GM19238 (cell line): ENCODE results near the gene C1S.
"Not testable (repeated sequence)": the region's sequence is repeated elsewhere in the genome, so short reads cannot be mapped to it uniquely, and the experiment has no call there.

Experiments
- DNase-seq: peaks from one replicate; pipeline ENCODE4 v3.0.0; 2011; ENCODE audit warnings: low spot score; ENCODE audit not compliant: insufficient read length

C1S gene

DNA sequence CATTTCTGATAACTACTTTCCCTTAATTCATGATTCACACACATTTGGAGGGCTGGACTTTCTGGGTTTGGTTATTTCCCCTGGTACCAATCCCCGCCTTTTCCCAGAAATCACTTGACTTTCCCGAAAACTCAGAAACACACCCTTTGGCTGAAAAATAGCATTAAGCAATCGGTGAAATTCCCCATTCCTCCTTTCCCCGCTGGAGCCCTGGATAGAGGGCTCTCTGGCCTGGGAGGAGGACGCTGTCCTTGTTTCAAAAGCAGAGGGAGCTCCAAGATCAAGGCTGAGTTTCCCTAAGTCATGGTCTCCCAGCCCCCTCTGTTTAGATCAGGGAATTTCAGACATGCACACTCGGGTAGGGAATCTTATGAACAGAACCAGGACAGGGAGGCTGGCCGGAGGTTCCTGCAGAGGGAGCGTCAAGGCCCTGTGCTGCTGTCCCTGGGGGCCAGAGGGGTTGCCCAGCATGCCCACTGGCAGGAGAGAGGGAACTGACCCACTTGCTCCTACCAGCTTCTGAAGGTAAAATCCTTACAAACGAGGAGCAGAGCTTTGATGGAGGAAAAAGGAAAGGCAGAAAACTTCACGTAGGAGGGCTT lies at the start of gene C1S:
Gene C1S (plus strand): TSS at position 366 of the 602 bp plus-strand sequence. CDS start 1,195 bp downstream, outside the sequence.
- no peak for DNase-seq

DNA sequence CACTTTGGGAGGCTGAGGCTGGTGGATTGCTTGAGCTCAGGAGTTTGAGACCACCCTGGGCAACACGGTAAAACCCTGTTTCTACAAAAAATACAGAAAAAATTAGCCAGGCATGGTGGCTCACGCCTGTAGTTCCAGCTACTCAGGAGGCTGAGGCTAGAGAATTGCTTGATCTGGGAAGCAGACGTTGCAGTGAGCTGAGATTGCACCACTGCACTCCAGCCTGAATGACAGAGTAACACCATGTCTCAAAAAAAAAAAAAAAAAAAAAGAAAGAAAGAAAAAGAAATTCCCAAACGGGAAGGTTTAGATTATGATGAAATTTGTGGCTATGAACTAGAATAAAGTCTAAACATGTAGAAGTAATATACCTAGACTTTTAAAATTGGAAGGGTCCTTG lies 49.1 kb upstream of the C1S start:
- DNase-seq: not testable (repeated sequence)

DNA sequence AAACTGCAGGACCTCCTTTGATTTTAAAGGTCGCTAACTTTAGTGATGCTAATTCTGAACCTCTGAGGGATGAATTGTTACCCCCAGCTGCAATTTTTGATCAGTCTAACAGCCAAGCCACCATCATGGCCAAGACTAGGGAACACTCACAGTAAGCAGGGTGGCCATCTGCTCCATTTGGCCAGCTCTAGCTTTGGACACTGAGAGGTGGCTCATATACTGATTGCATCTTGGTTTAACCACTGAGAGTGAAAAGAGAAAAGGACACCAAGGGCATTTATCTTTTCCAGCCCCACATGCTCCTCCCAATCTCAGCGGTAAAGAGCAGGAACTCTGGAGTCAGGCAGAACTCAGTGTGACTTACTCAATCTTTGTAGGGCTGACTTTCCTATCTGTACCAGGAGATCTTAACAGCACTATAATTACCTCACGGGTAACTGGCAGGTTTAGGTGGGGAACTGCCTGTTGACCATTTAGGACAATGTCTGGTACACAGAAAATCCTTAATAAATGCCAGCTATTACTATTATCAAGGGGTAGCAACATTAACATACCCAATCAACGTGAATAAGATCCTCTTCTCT lies 48.4 kb upstream of the C1S start:
- DNase-seq: no peak

DNA sequence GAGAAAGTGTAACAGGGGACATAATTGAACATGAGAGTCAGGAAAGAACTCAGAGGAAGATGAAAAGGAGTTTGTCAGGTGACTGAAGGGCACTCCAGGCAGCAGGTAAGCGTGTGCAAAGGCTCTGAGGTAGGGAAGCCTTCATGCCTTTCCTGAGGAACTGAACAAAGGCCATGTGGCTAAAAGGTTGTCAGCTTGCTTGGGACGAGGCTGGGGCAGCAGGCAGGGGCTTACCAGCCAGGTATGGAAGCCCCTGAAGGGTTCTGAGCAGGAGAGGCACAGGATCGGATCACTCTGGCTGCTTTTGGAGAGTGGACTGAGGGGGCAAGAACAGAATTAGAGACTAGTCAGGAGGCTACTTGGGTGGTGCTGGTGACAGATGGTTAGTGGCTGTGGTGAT lies 47.4 kb upstream of the C1S start:
- no peak for DNase-seq

DNA sequence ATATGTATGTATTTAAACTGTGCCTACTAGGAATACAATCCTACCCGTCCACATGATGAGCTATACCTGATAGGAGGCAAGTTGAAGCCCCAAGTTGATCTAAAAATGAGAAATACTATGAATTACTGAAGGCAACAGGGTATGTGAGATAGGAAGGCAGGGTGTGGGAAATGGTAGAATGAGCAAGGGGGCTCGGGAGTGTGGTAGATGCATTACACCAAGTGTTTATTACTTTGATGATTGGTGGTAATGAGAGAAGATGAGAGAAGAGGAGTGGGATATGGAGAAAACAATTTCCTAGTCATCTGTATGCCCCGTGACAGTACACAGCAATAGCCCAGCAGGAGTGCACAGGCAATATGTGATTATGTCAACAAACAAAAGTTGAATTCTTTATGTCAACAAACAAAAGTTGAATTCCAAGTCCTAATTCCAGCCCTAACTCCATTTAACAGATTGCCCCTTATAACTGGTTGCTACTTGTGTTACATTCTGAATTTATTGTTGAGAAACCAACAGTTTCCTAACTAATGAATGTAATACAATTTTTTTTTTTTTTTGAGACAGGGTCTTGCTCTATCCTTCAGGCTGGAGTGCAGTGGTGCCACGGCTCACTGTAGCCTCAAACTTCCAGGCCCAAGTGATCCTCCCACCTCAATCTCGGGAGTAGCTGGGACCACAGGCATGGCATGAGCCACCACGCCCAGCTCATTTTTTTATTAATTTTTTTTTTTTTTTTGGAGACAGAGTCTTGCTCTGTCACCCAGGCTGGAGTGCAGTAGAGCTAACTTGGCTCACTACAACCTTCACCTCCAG lies 44.8 kb upstream of the C1S start:
- no peak for DNase-seq

DNA sequence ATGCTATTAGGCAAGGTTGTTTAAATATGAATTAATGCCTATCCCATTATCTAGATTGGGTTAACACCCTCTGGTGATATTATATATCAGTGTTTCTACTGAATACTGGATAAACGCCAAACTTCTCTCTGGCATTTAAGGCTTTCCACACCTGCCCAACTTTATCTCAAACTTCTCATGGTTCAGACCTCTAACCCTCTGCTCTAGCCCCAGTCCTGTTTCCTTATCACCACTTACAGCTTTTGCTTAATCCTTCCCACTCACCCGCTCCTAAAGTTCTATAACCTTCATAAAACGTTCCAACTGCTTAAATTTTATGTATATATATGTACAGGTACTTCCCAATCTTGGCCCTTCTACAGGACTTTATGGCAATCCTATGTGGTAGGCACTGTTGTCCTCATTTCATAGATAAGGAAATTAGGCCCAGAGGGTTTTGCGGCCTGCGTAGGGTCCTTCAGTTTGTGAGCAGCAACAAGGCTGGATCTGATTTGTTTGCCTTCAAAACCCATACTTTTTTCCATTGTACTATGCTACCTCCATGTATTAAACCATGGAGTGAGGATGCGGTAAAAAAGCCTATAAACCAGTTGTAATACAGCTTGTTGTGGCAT lies 43.5 kb upstream of the C1S start:
- DNase-seq: no peak

DNA sequence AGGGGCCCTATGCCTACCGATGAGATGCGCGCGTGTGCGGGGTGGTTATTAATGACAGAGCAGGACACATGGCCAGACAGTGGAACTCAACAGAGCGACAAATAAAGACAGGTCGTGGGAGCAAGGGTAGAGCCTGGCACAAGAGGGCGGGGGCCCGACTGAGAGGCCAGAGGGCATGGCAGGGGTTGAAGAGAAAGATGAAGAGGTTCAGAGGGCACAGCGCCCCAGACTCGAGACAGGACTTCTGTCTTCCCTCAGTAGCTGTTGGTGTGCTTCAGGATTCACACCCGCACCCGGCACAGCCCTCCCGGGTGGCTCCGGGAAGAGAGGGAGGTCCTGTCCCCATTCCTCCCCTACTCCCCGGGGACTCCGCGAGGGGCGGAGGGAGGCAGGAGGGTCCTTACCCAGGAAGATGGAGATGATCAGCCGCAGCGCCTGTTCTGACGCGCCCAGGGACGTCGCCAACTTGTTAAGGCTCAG lies 42.6 kb upstream of the C1S start:
- DNase-seq: no peak

DNA sequence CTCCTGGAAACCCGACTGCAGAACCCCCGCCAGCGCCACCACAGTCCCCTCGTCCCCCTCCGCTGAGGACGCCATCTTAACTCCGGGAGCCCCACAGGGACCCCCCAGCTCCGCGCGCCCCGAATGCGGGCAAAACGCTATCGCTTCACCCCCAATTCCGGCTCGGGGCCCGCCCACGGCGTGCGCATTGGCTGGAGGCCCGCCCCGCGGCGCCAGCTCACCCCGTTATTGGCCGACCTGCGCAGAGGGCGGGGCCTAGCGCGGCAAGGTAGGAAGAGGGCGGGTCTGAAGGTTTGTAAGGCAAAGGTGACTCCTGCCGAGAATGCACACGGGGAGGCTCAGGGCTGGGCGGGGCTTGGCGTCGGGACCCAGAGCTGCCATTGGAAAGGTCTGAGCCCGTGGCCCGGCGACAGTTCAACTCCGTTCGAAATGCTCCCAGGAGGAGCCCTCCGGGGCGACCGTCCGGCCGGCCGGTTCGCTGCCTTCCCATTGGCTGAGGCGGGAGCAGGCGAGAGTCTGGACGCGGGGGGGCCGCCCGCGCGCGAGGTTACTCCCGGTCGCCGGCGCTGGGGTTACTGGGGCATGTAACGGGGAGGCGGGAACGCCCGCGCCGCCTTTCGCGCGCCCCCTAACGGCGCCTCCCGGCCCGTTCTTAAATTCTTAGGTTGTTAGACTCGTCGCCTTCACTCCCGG lies 42.0 kb upstream of the C1S start, which contains the start of gene LPCAT3:
Gene LPCAT3 (minus strand): TSS at position 127 of the 693 bp plus-strand sequence. CDS start 52 bp downstream, at position 75.
- DNase-seq: peak; percentile 95

DNA sequence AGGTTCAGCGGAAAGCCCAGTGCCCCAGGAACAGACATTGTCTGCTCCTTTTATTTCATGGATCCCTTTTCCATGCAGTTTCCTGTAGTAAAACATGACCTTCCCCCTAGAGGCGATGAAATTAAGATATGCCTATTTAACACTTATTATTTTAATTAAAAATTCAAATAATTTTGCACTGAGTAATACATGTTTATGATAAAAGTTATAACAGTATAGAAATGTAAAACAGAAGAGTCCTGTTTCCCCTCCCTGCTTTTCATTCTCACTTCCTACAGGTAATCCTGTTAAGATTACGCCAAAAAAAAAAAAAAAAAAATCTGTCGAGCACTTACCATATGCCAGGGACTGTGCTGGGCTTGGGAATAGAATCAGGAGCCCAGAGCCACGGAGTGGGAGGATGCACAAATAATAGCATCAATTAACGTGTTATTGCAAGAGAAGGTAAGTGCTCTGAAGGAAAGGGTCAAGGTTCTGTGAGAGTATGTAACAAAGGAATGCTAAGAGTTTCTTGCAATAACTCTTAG lies 41.4 kb upstream of the C1S start:
- no peak for DNase-seq

DNA sequence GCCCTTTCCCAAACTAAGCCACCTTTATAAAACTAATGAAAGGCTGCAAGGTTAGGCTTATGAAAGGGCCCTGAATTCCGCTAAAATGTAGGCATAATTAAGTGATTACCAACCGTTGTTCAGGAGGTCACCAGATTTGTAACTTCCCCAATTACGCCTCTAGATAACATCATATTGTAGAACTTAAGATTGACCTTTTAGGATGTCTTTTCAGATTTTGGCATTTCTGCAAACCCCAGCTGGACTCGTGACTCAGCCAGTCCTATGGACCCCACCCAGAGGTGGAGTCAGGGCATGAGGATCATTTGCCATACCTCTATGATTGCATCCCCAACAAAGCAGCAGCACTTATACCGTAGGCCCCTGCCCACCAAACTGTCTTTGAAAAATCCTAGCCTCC lies 38.6 kb upstream of the C1S start:
- no peak for DNase-seq

DNA sequence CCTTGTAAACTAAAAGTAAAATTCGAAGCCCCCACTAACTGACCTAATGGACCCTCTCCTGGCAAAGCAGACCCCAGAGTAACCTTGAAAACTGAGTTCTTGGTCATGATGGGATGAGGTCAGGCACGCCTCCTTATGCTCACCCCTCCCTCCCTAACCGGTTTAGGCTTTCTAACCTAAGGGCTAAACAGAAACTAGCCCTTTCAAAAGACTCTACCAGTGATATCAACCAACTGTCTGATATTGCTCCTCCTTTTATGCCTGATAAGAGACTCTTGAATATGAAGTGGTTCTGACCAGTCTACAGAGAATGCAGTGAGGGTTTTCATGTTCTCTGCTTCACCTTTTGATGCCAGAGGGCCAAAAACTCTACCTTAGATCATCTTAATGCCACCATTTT lies 37.4 kb upstream of the C1S start:
- DNase-seq: no peak

DNA sequence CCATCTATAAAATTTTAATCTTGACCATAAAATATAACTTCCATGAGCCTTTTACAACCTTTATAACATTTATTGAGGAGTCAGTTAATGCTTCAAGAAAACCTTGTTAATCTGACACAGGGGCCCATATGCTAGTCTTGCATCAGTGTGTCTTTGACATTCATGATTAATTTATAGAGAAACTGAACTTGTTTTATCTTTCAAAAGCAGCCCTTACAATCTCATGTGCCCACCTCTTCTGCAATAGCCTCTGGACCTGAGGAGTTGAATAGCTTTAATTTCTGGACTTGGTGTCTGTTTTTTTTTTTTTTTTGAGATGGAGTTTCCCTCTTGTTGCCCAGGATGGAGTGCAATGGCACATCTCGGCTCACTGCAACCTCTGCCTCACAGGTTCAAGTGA lies 33.7 kb upstream of the C1S start:
- no peak for DNase-seq

DNA sequence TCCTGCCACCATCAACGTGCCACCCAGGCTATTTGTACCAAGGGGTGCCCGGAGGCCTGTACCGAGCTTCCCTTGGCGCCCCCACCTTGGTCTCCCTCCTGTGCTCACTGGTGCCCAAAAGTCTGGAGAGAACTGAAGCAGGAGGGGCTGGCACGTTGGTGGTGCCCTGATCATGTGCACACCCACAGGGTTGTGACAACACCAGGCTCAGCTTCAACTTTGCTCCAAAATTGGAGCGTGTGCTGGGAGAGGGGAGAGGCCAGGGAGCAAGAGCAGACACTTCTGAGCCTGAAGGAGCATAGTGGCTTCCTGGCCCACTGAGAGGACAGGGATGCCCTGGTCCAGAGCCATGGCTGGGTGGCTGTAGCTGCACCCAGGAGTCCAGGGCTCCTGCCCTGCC lies 29.2 kb upstream of the C1S start:
- DNase-seq: no peak

DNA sequence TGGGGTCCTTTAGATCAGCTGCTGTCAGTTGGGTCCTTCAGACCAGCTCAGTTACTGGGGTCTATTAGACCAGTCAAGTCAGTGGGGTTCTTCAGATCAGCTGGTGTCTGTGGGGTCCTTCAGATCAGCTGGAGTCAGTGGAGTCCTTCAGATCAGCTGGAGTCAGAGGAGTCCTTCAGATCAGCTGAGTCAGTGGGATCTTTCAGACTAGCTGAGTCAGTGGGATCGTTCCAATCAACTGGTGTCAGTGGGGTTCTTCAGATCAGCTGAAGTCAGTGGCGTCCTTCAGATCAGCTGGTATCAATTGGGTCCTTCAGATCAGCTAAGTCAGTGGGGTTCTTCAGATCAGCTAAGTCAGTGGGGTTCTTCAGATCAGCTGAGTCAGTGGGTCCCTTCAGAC lies 27.5 kb upstream of the C1S start:
- DNase-seq: no peak

DNA sequence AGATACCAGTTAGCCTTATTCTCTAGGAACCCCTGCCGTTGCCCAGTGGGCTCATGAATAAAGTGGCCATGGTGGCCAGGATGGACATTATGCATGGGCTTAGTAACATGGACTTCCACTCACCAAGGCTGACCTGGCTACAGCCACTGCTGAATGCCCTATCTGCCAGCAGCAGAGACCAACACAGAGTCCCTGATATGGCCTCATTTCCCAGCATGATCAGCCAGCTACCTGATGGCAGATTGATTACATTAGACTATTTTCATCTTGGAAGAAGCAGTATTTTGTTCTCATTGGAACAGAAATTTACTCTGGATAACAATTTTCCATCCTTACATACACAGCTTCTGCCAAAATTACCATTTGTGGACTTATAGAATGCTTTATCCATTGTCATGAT lies 26.1 kb upstream of the C1S start:
- DNase-seq: no peak

DNA sequence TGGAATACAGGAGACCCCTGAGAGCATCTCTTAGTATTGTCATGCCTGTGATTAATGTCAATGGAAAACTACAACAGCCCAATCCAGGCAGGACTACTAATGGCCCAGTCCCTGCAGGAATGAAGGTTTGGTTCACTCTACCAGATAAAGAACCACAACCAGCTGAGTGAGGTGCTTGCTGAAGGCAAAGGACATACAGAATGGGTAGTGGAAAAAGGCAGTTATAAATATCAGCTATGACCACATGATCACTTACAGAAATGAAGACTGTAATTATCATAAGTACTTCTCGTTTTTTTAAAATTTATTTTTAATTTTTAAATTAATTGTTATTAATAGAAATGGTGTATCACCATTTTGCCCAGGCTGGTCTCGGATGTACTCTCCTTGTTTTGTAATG lies 25.1 kb upstream of the C1S start:
- no peak for DNase-seq

DNA sequence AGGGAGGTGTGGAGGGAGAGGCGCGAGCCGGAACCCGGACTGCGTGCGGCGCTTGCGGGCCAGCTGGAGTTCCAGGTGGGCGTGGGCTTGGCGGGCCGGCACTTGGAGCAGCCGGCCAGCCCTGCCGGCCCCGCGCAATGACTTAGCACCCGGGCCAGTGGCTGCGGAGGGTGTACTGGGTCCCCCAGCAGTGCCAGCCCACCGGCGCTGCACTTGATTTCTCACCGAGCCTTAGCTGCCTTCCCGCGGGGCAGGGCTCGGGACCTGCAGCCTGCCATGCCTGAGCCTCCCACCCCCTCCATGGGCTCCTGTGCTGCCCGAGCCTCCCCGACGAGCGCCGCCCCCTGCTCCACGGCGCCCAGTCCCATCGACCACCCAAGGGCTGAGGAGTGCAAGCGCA lies 23.1 kb upstream of the C1S start:
- DNase-seq: not testable (repeated sequence)

DNA sequence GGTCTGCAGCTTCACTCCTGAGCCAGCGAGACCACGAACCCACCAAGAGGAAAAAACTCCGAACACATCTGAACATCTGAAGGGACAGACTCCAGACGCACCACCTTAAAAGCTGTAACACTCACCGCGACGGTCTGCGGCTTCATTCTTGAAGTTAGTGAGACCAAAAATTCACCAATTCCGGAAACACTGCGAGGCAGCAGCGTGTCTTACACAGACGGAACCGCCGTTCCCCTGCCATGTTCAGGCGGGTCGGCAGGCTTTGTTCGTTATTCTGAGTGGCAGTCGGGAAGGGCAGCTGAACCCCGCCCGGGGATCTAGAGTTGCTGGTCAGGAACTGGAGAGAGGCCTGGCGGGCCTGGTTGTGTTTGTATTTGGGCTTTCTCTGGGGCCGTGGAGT lies 21.9 kb upstream of the C1S start:
- no peak for DNase-seq

DNA sequence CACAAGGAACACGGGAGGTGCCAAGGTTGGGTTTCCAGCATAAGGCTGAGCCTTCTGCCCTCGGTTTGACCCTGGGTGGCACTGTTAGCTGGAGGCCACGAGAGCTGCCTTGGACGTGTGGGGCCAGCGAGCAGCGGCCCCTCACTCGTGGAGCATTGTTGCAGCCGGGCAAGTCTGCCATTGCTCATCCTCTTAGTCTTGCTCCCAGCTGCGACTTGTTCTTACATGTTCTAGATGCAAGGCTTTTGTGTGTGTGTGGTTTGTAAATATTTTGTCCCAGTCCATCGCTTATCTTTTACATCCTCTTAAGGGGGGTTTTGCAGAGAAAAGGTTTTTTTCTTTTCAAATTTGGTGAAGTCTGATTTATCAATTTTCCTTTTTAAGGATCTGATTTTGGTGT lies 21.1 kb upstream of the C1S start:
- DNase-seq: no peak

DNA sequence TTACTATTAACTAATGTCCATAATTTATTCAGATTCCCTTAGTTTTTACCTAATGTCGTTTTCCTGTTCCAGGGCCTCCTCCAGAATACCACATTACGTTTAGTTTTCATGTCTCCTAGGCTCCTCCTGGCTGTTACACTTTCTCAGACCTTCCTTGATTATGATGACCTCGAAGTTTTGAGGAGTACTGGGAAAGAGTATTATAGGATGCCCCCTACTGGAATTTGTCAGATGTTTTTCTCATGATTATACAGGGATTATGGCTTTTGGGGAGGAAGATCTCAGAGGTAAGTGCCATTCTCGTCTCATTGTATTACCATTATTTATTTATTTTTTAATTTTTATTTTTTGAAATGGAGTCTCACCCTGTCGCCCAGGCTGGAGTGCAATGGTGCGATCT lies 17.7 kb upstream of the C1S start:
- DNase-seq: no peak

DNA sequence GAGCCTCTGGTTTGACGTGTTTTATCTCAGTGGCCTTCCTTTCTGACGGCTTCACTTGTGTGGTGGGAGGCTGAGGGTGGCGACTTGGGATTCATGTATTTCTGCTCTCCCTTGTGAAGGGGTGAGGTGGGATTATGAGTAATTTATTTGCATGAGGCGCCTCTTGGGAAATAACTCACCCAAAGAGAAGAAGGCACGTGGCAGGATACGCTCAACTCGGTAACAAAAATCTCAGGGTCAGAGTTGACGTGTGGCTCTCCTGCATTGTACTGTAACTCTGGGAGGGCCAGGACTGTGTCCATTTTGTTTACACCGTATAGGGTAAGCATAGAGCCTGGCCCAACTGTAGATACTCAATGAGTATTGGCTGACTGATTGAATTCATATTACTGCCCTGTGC lies 14.6 kb upstream of the C1S start:
- DNase-seq: no peak
